DMS 273 (cell line): ENCODE measurements around the gene MRPL47.

Experiments
- DNase-seq: peaks from one replicate; lab custom pipeline; 2025; ENCODE audit not compliant: unreplicated experiment; lab: John Stamatoyannopoulos, UW

The MRPL47 gene

GRCh38 chr3:179591313-179591712 lies 13.1 kb downstream of the MRPL47 start:
- DNase-seq: no peak

- DNase-seq: no peak
Measured at GRCh38 chr3:179590669-179591068, 13.8 kb downstream of the MRPL47 start.

GRCh38 chr3:179589143-179589542 lies 15.3 kb downstream of the MRPL47 start:
- no peak for DNase-seq

- DNase-seq: no peak
Measured at GRCh38 chr3:179580992-179581391, 23.4 kb downstream of the MRPL47 start.

- DNase-seq: no peak
Measured at GRCh38 chr3:179565496-179565895, 38.9 kb downstream of the MRPL47 start.

- DNase-seq: peak; percentile 93
Measured at GRCh38 chr3:179563271-179563783, 41.1 kb downstream of the MRPL47 start.

- peak; percentile 100 for DNase-seq
Measured at GRCh38 chr3:179562591-179563270, 41.7 kb downstream of the MRPL47 start, which contains the start of gene ACTL6A. TSS of gene ACTL6A (plus strand) at chr3:179562926. CDS start at chr3:179563093, 167 bp downstream.

GRCh38 chr3:179560791-179561190 lies 43.6 kb downstream of the MRPL47 start:
- DNase-seq: no peak

GRCh38 chr3:179558742-179559364 lies 45.6 kb downstream of the MRPL47 start:
- peak; percentile 88 for DNase-seq

GRCh38 chr3:179551349-179552105 lies 52.9 kb downstream of the MRPL47 start:
- DNase-seq: no peak

GRCh38 chr3:179546814-179547241 lies 57.6 kb downstream of the MRPL47 start:
- DNase-seq: no peak

GRCh38 chr3:179544981-179545645 lies 59.3 kb downstream of the MRPL47 start:
- no peak for DNase-seq

GRCh38 chr3:179542375-179542774 lies 62.1 kb downstream of the MRPL47 start:
- no peak for DNase-seq

GRCh38 chr3:179541596-179541995 lies 62.8 kb downstream of the MRPL47 start:
- no peak for DNase-seq

- DNase-seq: no peak
Measured at GRCh38 chr3:179541094-179541493, 63.3 kb downstream of the MRPL47 start.
